Measurements from ENCODE around the gene GPR132.
A peak's percentile ranks its signal among the peaks of the same experiment; 100 is the strongest.

GRCh38 chr14:105020815-105021655 lies 44.2 kb downstream of the GPR132 start, which contains the start of gene CDCA4:
- peak in 4 of 6 experiments; percentile 29 to 57 (median 52) for TF ChIP-seq CTCF (IDR thresholded peaks at IDR 0.05)
- TF ChIP-seq POLR2AphosphoS5 (IDR thresholded peaks at IDR 0.05): peak; percentile 8 to 78
- TF ChIP-seq POLR2A (IDR thresholded peaks at IDR 0.05): peak in 3 of 4 donors; percentile 27 to 82 (median 48)
